Measurements from ENCODE around the gene ASXL1. TPM values are rescaled to one million over a fixed set of nuclear protein-coding genes. Genes with fewer than 3 reads are reported as not detected.

The ASXL1 gene
- total RNA-seq, 1 donor from 2014 or later, result 25.0 TPM

DNA sequence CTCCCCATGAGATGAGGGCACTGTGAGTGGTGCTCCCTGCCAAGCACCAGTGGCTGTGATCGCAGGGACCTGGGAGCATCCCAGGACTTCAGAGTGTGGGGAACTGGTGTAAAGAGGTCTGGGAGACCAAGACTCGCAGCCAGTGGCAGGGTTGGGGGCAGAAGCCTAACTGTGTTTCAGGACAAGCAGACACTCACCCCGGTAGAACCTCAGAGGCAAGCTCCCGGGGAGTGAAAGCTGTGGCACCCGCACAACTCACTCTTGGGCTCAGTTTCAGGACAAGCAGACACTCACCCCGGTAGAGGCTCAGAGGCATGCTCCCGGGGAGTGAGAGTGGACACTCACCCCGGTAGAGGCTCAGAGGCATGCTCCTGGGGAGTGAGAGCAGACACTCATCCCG, 112.8 kb downstream of the ASXL1 start:
- H3K4me3 ChIP-seq, result no peak overlapping the region
- H3K27ac ChIP-seq (replicated peaks), result peak overlapping the region; percentile 90
- DNase-seq, result no peak
- H3K36me3 ChIP-seq, result peaks cover 4% of the 10 kb centered on the region
- intact Hi-C loops (cut with micrococcal nuclease), result no loop called here
- no peaks in the 10 kb centered on the region for H3K27me3 ChIP-seq (ENCODE audit: low read depth)
- peaks cover 99% of the 10 kb centered on the region for H3K4me1 ChIP-seq
- no peak for TF ChIP-seq CTCF (IDR thresholded peaks at IDR 0.05; ENCODE audit: borderline replicate concordance)
- no peaks in the 10 kb centered on the region for H3K9me3 ChIP-seq (replicated peaks)

DNA sequence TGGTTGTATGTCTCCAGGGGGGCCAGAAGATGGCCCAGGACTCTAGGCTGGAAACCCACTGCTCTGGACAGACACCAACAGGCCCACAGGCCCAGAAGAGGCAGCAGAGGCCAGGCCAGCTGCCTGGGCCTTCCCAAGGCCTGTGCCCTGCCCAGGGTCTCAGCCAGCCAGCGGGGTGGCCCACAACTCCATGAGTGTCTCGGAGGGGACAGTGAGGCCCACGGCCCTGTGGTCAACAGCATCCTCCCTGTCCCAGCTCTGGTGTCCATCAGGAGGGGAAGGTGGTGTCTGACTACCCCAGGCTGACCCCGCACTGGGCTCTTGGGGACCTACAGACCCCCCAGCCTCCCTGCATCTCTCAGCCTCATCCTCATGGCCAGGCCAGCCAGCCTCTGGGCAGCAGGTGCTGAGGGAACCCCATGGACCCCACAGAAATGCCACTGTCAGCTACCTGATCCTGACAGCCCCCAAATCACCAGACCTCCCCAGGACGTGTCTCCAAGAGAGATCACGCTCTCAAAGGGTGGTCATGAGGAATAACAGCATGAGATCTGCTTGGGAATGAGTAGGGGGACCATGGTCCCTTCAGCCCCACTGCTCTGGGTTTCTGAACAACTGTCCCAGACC, 114.6 kb downstream of the ASXL1 start:
- Histone ChIP-seq H3K27me3 (ENCODE audit: low read depth) (no peaks in the 10 kb centered on the region), H3K4me3 (peak overlapping the region; percentile 56), H3K27ac (replicated peaks) (peak overlapping the region; percentile 92), H3K4me1 (peaks cover 99% of the 10 kb centered on the region), H3K9me3 (replicated peaks) (no peaks in the 10 kb centered on the region), H3K36me3 (peaks cover 4% of the 10 kb centered on the region)
- intact Hi-C loops (cut with micrococcal nuclease), result no loop called here
- TF ChIP-seq CTCF (IDR thresholded peaks at IDR 0.05; ENCODE audit: borderline replicate concordance), result no peak
- no peak for DNase-seq

- H3K4me1 ChIP-seq, result peaks cover 95% of the 10 kb centered on the region
- DNase-seq, result no peak
- peak overlapping the region; percentile 56 for H3K4me3 ChIP-seq
- H3K27ac ChIP-seq (replicated peaks), result peak overlapping the region; percentile 92
- intact Hi-C loops (cut with micrococcal nuclease), result no loop called here
- H3K36me3 ChIP-seq, result peaks cover 4% of the 10 kb centered on the region
- no peaks in the 10 kb centered on the region for H3K27me3 ChIP-seq (ENCODE audit: low read depth)
- TF ChIP-seq CTCF (IDR thresholded peaks at IDR 0.05; ENCODE audit: borderline replicate concordance), result no peak
- H3K9me3 ChIP-seq (replicated peaks), result no peaks in the 10 kb centered on the region
Measured at GRCh38 chr20:32473231-32474008, 115.3 kb downstream of the ASXL1 start.

DNA sequence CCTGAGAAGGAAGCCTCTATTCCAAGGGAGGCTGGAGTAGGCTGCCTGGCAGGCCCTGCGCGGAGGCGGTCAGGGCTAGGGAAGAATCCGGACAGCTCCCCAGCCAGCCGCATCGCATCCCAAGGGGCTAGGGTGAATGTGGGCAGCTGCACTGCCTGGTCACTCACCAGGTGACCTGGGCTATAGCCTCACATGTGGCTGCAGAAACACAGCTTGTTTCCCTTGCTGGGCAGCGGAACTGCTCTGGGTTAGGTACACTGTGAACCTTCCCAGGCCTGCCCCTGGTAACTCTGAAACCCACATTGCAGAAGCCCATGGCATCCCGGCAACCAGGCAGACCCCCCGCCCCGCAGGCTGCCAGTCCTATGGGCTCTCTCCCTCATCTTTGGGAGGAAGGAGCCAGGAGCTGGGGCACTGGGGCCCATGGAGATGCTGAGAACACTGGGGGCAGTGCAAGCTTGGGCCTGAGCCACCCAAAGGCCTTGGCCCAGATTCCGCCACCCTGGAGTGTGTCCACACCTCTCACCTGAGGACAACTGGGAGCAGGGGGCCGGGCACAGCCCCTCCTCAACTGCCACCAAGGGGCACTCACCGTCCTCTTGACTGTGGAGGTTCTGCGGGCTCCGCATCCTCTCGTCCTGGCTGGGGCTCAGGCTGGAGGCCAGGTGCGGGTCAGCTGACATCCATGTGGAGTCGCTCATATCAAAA, 116.0 kb downstream of the ASXL1 start:
- peak overlapping the region; percentile 92 for H3K27ac ChIP-seq (replicated peaks)
- intact Hi-C loops (cut with micrococcal nuclease), result no loop called here
- peaks cover 87% of the 10 kb centered on the region for H3K4me1 ChIP-seq
- peaks cover 4% of the 10 kb centered on the region for H3K36me3 ChIP-seq
- no peak for TF ChIP-seq CTCF (IDR thresholded peaks at IDR 0.05; ENCODE audit: borderline replicate concordance)
- H3K27me3 ChIP-seq (ENCODE audit: low read depth), result no peaks in the 10 kb centered on the region
- H3K9me3 ChIP-seq (replicated peaks), result no peaks in the 10 kb centered on the region
- peak overlapping the region; percentile 56 for H3K4me3 ChIP-seq
- no peak for DNase-seq

GRCh38 chr20:32474717-32474966, 116.5 kb downstream of the ASXL1 start:
- DNase-seq, result no peak
- H3K27ac ChIP-seq (replicated peaks), result peak overlapping the region; percentile 92
- peaks cover 83% of the 10 kb centered on the region for H3K4me1 ChIP-seq
- H3K27me3 ChIP-seq (ENCODE audit: low read depth), result no peaks in the 10 kb centered on the region
- peak overlapping the region; percentile 56 for H3K4me3 ChIP-seq
- intact Hi-C loops (cut with micrococcal nuclease), result no loop called here
- peaks cover 4% of the 10 kb centered on the region for H3K36me3 ChIP-seq
- TF ChIP-seq CTCF (IDR thresholded peaks at IDR 0.05; ENCODE audit: borderline replicate concordance), result no peak
- H3K9me3 ChIP-seq (replicated peaks), result no peaks in the 10 kb centered on the region

Measured in left ventricle myocardium inferior (tissue), 1 donor.